Stimulated activated CD8-positive, alpha-beta memory T cell treated with anti-CD3 and anti-CD28 coated beads, Interleukin-12 subunit alpha, Interleukin-12 subunit beta, amount 100 ng/mL, for 24 hours (primary cell): ENCODE results near the gene PEMT.

Experiments used
- DNase-seq: peaks from one replicate; pipeline ENCODE4 v3.0.0-alpha.2; 2020; ENCODE audit errors: extremely low read depth

Gene PEMT

GRCh38 chr17:17503566-17504130, 87.9 kb downstream of the PEMT start:
- DNase-seq, result no peak

GRCh38 chr17:17502741-17503565, 88.6 kb downstream of the PEMT start:
- no peak for DNase-seq

- no peak for DNase-seq
Observed at GRCh38 chr17:17500999-17501605, 90.4 kb downstream of the PEMT start.

DNA sequence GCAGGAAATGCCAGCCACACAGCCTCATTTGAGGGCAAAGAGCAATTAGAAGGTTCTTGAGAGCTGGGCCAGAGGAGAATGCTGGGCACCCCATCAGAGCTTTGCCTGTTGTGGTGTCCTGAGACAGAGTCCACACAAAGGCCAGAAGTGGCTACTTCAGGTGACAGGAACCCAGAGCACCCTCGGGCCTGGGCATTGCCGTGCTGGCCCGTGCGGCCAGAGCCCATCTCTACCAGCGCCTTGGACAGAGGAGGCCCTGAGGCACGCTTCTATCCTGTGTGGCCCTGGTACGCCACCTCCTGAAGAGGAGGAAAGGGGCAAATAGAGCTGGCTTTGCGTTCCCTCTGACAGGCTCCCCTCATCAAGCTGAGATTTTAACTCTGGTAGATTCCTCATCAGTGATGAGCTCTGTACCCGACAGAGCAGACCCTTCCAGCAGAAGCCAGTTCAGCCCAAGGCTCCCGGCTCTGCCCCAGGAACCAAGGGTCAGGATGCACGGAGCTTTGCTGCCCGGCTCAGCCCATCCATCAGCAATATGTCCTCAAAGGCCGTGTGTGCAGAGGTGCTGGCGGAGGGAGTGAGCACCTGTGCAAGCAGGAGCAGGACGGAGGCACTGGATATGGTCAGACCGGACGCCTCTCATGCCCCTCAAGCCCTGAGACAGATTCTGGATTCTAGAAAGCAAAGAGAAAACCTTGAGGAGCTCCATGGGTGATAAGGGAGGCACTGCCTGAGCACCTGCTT, 91.9 kb downstream of the PEMT start:
- DNase-seq, result no peak

DNA sequence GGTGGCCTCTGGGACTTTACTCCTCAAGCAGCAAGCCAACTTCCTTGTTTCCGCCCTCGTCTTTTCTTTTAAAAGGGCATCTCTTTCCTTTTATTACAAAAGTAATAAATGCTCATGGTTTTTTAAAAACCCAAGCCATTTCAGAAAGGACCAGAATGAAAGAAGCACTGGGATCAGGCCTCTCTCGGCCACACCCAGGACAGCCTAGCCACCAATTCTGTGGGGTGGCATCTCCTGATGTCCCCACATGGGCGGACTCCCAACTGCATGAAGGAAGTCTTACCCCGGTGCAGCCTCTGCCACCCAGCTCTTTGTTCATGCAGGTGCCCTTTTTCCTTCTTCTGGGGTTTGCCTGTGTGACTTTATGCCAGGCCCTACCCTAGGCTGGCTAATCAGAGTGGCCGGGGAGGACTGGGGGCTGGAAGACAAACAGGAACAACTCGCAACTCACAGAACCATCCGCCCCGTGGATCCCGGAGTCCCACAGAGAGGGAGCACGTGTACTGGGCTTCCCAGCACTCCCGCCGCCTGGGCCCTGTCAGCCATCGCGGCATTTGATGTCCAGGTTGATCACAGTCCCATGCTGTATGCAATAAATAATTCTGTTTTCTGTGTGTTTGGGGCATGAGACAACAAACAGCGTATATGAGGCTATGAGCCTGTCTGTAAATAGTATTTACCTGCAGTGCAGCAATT, 92.8 kb downstream of the PEMT start:
- no peak for DNase-seq

GRCh38 chr17:17497845-17498520, 93.5 kb downstream of the PEMT start:
- DNase-seq, result no peak

GRCh38 chr17:17497065-17497844, 94.3 kb downstream of the PEMT start:
- DNase-seq, result no peak

GRCh38 chr17:17496189-17497064, 95.1 kb downstream of the PEMT start, which contains the start of gene RASD1:
TSS of gene RASD1 (minus strand) at chr17:17496395. CDS start at chr17:17496181, 214 bp downstream.
- DNase-seq, result peak; percentile 47

- no peak for DNase-seq
Observed at GRCh38 chr17:17495536-17496188, 95.8 kb downstream of the PEMT start.

DNA sequence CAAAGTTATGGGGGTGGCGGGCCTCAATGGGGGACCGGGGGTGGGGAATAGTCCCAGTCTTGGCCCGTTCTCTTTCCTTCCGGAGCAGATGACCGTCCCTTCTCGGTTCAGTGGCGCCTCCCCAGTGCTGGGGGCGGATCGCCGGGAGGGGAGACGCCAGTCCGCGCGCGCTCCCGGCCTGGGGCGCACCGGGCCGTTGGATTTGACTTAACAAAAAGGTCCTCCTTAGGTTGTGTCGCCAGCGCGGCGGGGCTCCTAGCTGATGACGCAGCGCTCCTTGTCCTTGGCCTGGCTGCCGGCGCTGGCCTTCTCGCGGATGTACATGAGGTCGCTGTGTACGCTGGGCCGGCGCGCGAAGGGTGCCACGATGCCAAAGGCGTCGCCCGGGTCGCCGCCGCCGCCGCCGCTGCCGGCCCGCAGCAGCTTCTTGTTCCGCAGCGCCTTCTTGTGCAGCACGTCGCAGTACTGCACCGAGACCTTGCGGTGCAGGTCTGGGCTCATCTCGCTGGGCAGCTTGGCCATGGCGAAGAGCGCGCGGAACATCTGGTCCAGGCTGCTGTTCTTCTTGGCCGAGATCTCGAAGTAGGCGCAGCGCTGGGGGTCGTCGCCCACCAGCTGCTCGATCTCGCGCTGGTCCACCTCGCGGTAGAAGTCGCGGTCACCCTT, 96.5 kb downstream of the PEMT start:
- no peak for DNase-seq

GRCh38 chr17:17494499-17494869, 97.0 kb downstream of the PEMT start:
- no peak for DNase-seq

DNA sequence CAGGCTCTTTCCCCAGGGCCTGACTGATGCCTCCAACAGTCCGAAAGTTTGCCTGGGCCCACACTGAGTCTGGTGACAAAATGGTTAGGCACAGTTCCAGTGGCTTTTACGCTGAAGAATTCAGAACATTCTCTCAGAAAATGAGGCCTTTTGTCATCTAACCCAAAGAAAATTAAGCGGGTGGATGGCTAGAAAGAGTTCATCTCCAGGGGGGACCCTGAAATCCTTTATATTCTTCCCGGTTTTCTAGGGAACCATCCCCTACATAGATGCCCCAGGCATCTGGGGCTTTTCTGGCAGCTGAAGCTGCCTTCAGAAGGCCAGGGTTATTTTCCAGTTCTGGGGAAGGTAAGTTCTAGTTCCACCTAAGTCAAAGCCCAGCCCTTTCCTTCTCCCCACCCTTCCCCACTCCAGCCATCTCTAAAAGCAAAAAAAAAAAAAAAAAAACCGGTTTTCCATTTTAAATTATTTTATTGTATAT, 97.5 kb downstream of the PEMT start:
- DNase-seq, result no peak

DNA sequence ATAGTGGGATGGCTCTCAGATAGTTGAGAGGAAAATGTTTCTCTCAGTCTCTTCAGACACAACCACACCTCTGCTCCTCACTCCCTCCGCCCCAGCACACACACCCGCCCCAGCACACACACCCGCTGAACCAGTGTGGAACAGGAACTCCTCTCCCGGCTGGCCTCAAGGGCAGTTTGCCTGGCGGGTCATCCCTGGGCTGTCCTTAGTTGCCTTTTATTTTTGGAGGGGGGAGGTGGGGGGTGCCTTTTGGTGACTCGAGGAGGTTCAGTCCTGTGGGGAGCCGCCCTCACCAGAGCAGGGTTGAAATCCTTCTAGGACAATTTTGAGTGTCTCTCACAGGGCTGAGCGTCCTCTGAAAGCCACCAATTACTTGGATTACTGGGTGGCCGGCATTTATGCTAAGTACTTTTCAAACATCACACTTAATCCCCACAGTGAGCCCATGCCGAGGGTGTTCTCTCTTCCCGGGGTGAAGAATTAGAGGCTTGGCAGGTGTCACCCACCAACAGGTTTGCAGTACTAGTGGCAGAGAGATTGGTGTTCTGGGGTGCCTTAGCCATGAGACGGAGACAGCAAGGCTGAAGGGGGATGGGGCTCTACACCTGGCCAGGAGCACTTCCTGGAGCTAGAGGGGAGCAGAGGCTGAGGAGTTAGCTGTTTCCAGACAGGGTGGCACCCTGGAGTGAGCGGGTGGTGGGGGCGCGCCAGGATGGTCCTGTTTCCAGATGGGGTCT, 98.1 kb downstream of the PEMT start:
- no peak for DNase-seq

- DNase-seq, result no peak
Observed at GRCh38 chr17:17492571-17492970, 98.9 kb downstream of the PEMT start.

GRCh38 chr17:17492085-17492484, 99.4 kb downstream of the PEMT start:
- DNase-seq, result no peak

- DNase-seq, result no peak
Observed at GRCh38 chr17:17491546-17491988, 99.9 kb downstream of the PEMT start.

GRCh38 chr17:17491031-17491471, 100.5 kb downstream of the PEMT start:
- no peak for DNase-seq
